NCI-H460 (cell line): ENCODE data around the gene KLHL7. TPM values are rescaled to one million over a fixed set of nuclear protein-coding genes. Genes with fewer than 3 reads are reported as not detected.

Experiments used
- DNase-seq: peaks from one replicate; pipeline ENCODE4 v3.0.0-alpha.2; 2016; ENCODE audit warnings: low read depth; ENCODE audit errors: extremely low read depth
- polyA plus RNA-seq: library from polyadenylated mRNA; depleted of rRNA; stranded (reverse); fragments of >200 nt; gene quantifications from 2 replicates; pipeline ENCODE4 v1.2.3, GENCODE V29; 2014; cell fraction: nucleus; rRNA removed
- total RNA-seq: library from RNA; depleted of rRNA; stranded (reverse); fragments of >200 nt; shearing (Covaris generic); gene quantifications from 2 replicates; pipeline ENCODE4 v1.2.3, GENCODE V29; 2014; rRNA removed

The KLHL7 gene
- total RNA-seq, result 43.5 and 50.9 TPM in 2 replicates
- 30.8 and 36.7 TPM in 2 replicates for polyA plus RNA-seq

GRCh38 chr7:23105644-23106056 lies at the start of gene KLHL7:
Gene KLHL7, plus strand, starts transcription at chr7:23105785. Its CDS starts 242 bp downstream, at chr7:23106027.
- peak; percentile 92 for DNase-seq

- no peak for DNase-seq
These were observed 47.0 kb upstream of the KLHL7 start for GRCh38 chr7:23058408-23059096.

- no peak for DNase-seq
These were observed 44.3 kb upstream of the KLHL7 start for GRCh38 chr7:23061327-23061726.

- DNase-seq, result peak; percentile 45
These were observed 43.1 kb upstream of the KLHL7 start for GRCh38 chr7:23062452-23062851.

GRCh38 chr7:23065974-23066373 lies 39.6 kb upstream of the KLHL7 start:
- DNase-seq, result no peak

GRCh38 chr7:23067271-23067670 lies 38.3 kb upstream of the KLHL7 start:
- no peak for DNase-seq

- no peak for DNase-seq
These were observed 33.5 kb upstream of the KLHL7 start for GRCh38 chr7:23072048-23072447.

GRCh38 chr7:23072922-23073321 lies 32.7 kb upstream of the KLHL7 start:
- no peak for DNase-seq

GRCh38 chr7:23074443-23075261 lies 30.9 kb upstream of the KLHL7 start:
- DNase-seq, result no peak

GRCh38 chr7:23075571-23075970 lies 30.0 kb upstream of the KLHL7 start:
- no peak for DNase-seq

GRCh38 chr7:23076772-23077171 lies 28.8 kb upstream of the KLHL7 start:
- DNase-seq, result no peak

GRCh38 chr7:23093111-23093510 lies 12.5 kb upstream of the KLHL7 start:
- DNase-seq, result no peak

GRCh38 chr7:23093546-23093945 lies 12.0 kb upstream of the KLHL7 start:
- no peak for DNase-seq

- DNase-seq, result no peak
These were observed 8.9 kb upstream of the KLHL7 start for GRCh38 chr7:23096518-23097290.

- no peak for DNase-seq
These were observed 7.6 kb upstream of the KLHL7 start for GRCh38 chr7:23098029-23098428.

GRCh38 chr7:23098460-23098859 lies 7.1 kb upstream of the KLHL7 start:
- DNase-seq, result no peak

- peak; percentile 14 for DNase-seq
These were observed 4.9 kb upstream of the KLHL7 start for GRCh38 chr7:23100697-23101096.

- DNase-seq, result no peak
These were observed 420 bp upstream of the KLHL7 start for GRCh38 chr7:23105086-23105643.

GRCh38 chr7:23106057-23106822 lies 655 bp downstream of the KLHL7 start:
- peak; percentile 20 for DNase-seq
